Neural progenitor cell (in vitro differentiated cells): ENCODE measurements around the gene UGT1A6. TPM values are rescaled to one million over a fixed set of nuclear protein-coding genes. Genes with fewer than 3 reads are reported as not detected.

Experiments used
- DNase-seq: peaks from one replicate; pipeline ENCODE4 v3.0.0-alpha.2; 2016; ENCODE audit warnings: low spot score
- H2AFZ ChIP-seq: fragments of 200-600 bp; sonication (generic); replicated peaks from 2 replicates; pipeline ENCODE4 v1.6.1; 2016; ENCODE audit warnings: antibody characterized with exemption
- H3F3A ChIP-seq: fragments of 200-600 bp; sonication (generic); 2 replicates; pipeline ENCODE4 v1.6.1; 2016; ENCODE audit warnings: antibody characterized with exemption, low read depth
- H3K27ac ChIP-seq: fragments of 200-600 bp; sonication (generic); 2 replicates; pipeline ENCODE4 v1.5.1; 2016; ENCODE audit warnings: mild to moderate bottlenecking
- H3K27me3 ChIP-seq: fragments of 200-600 bp; sonication (generic); 2 replicates; pipeline ENCODE4 v1.6.1; 2016; ENCODE audit warnings: mild to moderate bottlenecking, moderate library complexity
- H3K36me3 ChIP-seq: fragments of 200-600 bp; sonication (generic); 2 replicates; pipeline ENCODE4 v1.5.1; 2016
- H3K4me1 ChIP-seq: fragments of 200-600 bp; sonication (generic); 2 replicates; pipeline ENCODE4 v1.6.1; 2016; ENCODE audit warnings: mixed run types
- H3K4me2 ChIP-seq: fragments of 200-600 bp; sonication (generic); 2 replicates; pipeline ENCODE4 v1.6.1; 2016
- H3K4me3 ChIP-seq: fragments of 200-600 bp; sonication (generic); 2 replicates; pipeline ENCODE4 v1.5.1; 2016
- H3K79me2 ChIP-seq: fragments of 200-600 bp; sonication (generic); 2 replicates; pipeline ENCODE4 v1.6.1; 2016; ENCODE audit warnings: low read depth
- H3K9ac ChIP-seq: fragments of 200-600 bp; sonication (generic); 2 replicates; pipeline ENCODE4 v1.6.1; 2016
- H3K9me3 ChIP-seq: fragments of 200-600 bp; sonication (generic); 2 replicates; pipeline ENCODE4 v1.5.1; 2016; ENCODE audit warnings: low read depth
- H4K20me1 ChIP-seq: fragments of 200-600 bp; sonication (generic); 2 replicates; pipeline ENCODE4 v1.6.1; 2016; ENCODE audit warnings: low read depth
- H3K27ac Mint-ChIP-seq: 3 replicates; pipeline ENCODE4 v1.8.0; 2021; ENCODE audit warnings: mixed read lengths
- H3K27me3 Mint-ChIP-seq: 2 replicates; pipeline ENCODE4 v1.8.0; 2022; ENCODE audit warnings: low read depth, mild to moderate bottlenecking, inconsistent platforms, moderate library complexity, mixed read lengths; ENCODE audit not compliant: insufficient read depth
- H3K36me3 Mint-ChIP-seq: 3 replicates; pipeline ENCODE4 v1.8.0; 2021; ENCODE audit warnings: mixed read lengths
- H3K4me1 Mint-ChIP-seq: 3 replicates; pipeline ENCODE4 v1.8.0; 2021; ENCODE audit warnings: mixed read lengths
- H3K4me3 Mint-ChIP-seq: 3 replicates; pipeline ENCODE4 v1.8.0; 2021; ENCODE audit warnings: mild to moderate bottlenecking, moderate library complexity, mixed read lengths
- H3K9me3 Mint-ChIP-seq: 3 replicates; pipeline ENCODE4 v1.8.0; 2020; ENCODE audit warnings: mixed read lengths
- EZH2 ChIP-seq: fragments of 200-600 bp; sonication (generic); IDR thresholded peaks from 2 replicates; pipeline ENCODE4 v1.6.1; 2017; ENCODE audit warnings: antibody characterized with exemption, mild to moderate bottlenecking, moderate library complexity
- EZH2phosphoT487 ChIP-seq: fragments of 200-600 bp; sonication (generic); IDR thresholded peaks from 2 replicates; pipeline ENCODE4 v1.6.1; 2017; ENCODE audit warnings: antibody characterized with exemption
- total RNA-seq: library from RNA; depleted of rRNA; stranded (reverse); fragments of >200 nt; gene quantifications from 2 replicates; pipeline ENCODE4 v1.2.3, GENCODE V29; 2015; ENCODE audit warnings: low replicate concordance
- TF ChIP-seq, protein P1 (sequence below): fragments of 200-600 bp; sonication (generic); IDR thresholded peaks from 2 replicates; pipeline ENCODE4 v1.5.1; 2017; ENCODE audit warnings: antibody characterized with exemption, mild to moderate bottlenecking

Gene UGT1A6
- total RNA-seq, 1 donor from 2014 or later = not detected

DNA sequence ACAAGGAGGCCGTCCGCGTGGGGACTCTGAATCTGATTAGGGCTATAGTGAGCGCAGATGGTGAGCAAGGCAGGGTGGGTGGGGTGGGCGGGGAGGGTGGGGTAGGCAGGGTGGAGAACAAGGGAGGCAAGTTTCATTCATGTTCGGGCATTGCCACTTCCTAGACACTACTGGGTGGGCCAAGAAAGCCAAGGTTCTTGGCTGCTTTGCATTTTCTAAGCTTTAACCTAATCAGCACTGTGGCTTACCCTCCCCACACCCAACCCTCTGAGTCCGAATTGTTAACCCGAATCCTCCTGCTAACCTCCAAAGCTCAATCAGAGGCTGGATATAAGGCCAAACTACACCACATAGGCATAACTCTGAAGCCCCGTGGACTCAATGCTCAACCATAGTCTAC is 103.6 kb downstream of the UGT1A6 start:
- Mint-ChIP-seq H3K36me3 (no peaks in the 10 kb centered on the region), H3K4me1 (peaks cover 2% of the 10 kb centered on the region), H3K27me3 (peaks cover 10% of the 10 kb centered on the region), H3K9me3 (peaks cover 7% of the 10 kb centered on the region), H3K4me3 (no peak overlapping the region), H3K27ac (no peak overlapping the region)
- Histone ChIP-seq H3K27ac (no peak overlapping the region), H3K36me3 (no peaks in the 10 kb centered on the region), H2AFZ (no peak overlapping the region), H3K4me3 (no peak overlapping the region), H4K20me1 (no peaks in the 10 kb centered on the region), H3K9me3 (no peaks in the 10 kb centered on the region), H3K4me2 (no peak overlapping the region), H3K79me2 (no peaks in the 10 kb centered on the region), H3K9ac (no peak overlapping the region), H3F3A (no peaks in the 10 kb centered on the region), H3K4me1 (no peaks in the 10 kb centered on the region), H3K27me3 (no peaks in the 10 kb centered on the region)
- TF ChIP-seq, protein P1, sequence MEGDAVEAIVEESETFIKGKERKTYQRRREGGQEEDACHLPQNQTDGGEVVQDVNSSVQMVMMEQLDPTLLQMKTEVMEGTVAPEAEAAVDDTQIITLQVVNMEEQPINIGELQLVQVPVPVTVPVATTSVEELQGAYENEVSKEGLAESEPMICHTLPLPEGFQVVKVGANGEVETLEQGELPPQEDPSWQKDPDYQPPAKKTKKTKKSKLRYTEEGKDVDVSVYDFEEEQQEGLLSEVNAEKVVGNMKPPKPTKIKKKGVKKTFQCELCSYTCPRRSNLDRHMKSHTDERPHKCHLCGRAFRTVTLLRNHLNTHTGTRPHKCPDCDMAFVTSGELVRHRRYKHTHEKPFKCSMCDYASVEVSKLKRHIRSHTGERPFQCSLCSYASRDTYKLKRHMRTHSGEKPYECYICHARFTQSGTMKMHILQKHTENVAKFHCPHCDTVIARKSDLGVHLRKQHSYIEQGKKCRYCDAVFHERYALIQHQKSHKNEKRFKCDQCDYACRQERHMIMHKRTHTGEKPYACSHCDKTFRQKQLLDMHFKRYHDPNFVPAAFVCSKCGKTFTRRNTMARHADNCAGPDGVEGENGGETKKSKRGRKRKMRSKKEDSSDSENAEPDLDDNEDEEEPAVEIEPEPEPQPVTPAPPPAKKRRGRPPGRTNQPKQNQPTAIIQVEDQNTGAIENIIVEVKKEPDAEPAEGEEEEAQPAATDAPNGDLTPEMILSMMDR = no peak
- TF ChIP-seq EZH2phosphoT487 (no peak), EZH2 (no peak)
- DNase-seq = no peak

DNA sequence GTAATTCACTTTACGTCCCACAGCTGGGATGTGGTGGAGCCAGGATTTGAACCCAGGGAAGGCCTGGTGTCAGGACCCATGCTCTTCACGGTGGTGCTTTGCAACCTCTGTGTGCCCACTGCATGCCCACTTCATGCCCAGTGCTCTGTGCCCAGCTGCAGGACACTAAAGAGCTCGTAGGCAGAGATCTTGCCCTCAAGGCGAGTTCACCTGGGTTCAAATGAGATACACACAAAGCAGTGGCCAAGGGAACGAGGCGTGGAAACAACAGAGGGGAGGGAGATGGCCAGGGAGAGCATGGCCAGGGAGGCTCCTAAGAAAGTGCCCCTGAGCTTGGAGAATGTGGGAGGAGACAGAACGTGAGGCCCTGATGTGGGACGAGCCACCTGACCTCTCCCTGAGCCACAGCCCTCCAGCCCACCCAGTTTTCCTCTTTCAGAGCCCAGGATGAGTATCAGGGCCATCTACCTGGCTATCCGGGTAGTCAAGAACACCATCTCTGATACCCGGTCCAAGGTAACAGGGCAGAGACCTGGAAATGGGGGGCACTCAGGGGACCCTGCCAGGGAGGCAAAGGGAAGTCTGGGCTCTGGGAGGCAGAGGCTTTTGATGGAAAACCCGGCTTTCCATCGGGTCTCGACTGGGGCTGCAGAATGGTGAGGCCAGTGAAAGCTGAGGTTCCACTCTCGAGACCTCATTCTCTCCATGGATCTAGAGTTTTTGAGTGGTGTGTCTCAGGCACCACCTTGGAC is 105.8 kb downstream of the UGT1A6 start:
- Histone ChIP-seq H2AFZ (no peak overlapping the region), H3K4me1 (no peaks in the 10 kb centered on the region), H3K4me2 (no peak overlapping the region), H3K79me2 (no peaks in the 10 kb centered on the region), H4K20me1 (no peaks in the 10 kb centered on the region), H3K9me3 (no peaks in the 10 kb centered on the region), H3K4me3 (no peak overlapping the region), H3K36me3 (no peaks in the 10 kb centered on the region), H3K27ac (no peak overlapping the region), H3K27me3 (no peaks in the 10 kb centered on the region), H3K9ac (no peak overlapping the region), H3F3A (no peaks in the 10 kb centered on the region)
- TF ChIP-seq EZH2phosphoT487 = no peak
- no peak for TF ChIP-seq EZH2
- TF ChIP-seq, protein P1 = no peak
- no peak overlapping the region for H3K27ac Mint-ChIP-seq
- no peaks in the 10 kb centered on the region for H3K36me3 Mint-ChIP-seq
- H3K4me3 Mint-ChIP-seq = no peak overlapping the region
- H3K9me3 Mint-ChIP-seq = peaks cover 14% of the 10 kb centered on the region
- H3K27me3 Mint-ChIP-seq = peaks cover 2% of the 10 kb centered on the region
- no peak for DNase-seq
- H3K4me1 Mint-ChIP-seq = peaks cover 1% of the 10 kb centered on the region

- Histone ChIP-seq H3K27ac (no peak overlapping the region), H3F3A (no peaks in the 10 kb centered on the region), H3K4me1 (no peaks in the 10 kb centered on the region), H4K20me1 (no peaks in the 10 kb centered on the region), H3K9me3 (no peaks in the 10 kb centered on the region), H3K79me2 (no peaks in the 10 kb centered on the region), H3K4me3 (no peak overlapping the region), H3K36me3 (no peaks in the 10 kb centered on the region), H3K9ac (no peak overlapping the region), H3K27me3 (no peaks in the 10 kb centered on the region), H3K4me2 (no peak overlapping the region), H2AFZ (no peak overlapping the region)
- TF ChIP-seq EZH2 (no peak), EZH2phosphoT487 (no peak)
- TF ChIP-seq, protein P1 = no peak
- Mint-ChIP-seq H3K27me3 (peaks cover 3% of the 10 kb centered on the region), H3K9me3 (peaks cover 14% of the 10 kb centered on the region), H3K27ac (no peak overlapping the region), H3K36me3 (no peaks in the 10 kb centered on the region), H3K4me1 (no peaks in the 10 kb centered on the region), H3K4me3 (no peak overlapping the region)
- no peak for DNase-seq
Observed at GRCh38 chr2:233799087-233799665, 106.5 kb downstream of the UGT1A6 start.
